HG02943 (cell line): ENCODE measurements around the gene RBL1.
"Not testable (repeated sequence)": the region's sequence is repeated elsewhere in the genome, so short reads cannot be mapped to it uniquely, and the experiment has no call there.

Source experiments
- ATAC-seq: cut with Tn5 transposase; IDR thresholded peaks from one replicate; pipeline ENCODE4 v1.9.1; 2021; ENCODE audit warnings: mild to moderate bottlenecking, low read depth, moderate library complexity; ENCODE audit not compliant: unreplicated experiment

RBL1 gene, protein sequence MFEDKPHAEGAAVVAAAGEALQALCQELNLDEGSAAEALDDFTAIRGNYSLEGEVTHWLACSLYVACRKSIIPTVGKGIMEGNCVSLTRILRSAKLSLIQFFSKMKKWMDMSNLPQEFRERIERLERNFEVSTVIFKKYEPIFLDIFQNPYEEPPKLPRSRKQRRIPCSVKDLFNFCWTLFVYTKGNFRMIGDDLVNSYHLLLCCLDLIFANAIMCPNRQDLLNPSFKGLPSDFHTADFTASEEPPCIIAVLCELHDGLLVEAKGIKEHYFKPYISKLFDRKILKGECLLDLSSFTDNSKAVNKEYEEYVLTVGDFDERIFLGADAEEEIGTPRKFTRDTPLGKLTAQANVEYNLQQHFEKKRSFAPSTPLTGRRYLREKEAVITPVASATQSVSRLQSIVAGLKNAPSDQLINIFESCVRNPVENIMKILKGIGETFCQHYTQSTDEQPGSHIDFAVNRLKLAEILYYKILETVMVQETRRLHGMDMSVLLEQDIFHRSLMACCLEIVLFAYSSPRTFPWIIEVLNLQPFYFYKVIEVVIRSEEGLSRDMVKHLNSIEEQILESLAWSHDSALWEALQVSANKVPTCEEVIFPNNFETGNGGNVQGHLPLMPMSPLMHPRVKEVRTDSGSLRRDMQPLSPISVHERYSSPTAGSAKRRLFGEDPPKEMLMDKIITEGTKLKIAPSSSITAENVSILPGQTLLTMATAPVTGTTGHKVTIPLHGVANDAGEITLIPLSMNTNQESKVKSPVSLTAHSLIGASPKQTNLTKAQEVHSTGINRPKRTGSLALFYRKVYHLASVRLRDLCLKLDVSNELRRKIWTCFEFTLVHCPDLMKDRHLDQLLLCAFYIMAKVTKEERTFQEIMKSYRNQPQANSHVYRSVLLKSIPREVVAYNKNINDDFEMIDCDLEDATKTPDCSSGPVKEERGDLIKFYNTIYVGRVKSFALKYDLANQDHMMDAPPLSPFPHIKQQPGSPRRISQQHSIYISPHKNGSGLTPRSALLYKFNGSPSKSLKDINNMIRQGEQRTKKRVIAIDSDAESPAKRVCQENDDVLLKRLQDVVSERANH

DNA sequence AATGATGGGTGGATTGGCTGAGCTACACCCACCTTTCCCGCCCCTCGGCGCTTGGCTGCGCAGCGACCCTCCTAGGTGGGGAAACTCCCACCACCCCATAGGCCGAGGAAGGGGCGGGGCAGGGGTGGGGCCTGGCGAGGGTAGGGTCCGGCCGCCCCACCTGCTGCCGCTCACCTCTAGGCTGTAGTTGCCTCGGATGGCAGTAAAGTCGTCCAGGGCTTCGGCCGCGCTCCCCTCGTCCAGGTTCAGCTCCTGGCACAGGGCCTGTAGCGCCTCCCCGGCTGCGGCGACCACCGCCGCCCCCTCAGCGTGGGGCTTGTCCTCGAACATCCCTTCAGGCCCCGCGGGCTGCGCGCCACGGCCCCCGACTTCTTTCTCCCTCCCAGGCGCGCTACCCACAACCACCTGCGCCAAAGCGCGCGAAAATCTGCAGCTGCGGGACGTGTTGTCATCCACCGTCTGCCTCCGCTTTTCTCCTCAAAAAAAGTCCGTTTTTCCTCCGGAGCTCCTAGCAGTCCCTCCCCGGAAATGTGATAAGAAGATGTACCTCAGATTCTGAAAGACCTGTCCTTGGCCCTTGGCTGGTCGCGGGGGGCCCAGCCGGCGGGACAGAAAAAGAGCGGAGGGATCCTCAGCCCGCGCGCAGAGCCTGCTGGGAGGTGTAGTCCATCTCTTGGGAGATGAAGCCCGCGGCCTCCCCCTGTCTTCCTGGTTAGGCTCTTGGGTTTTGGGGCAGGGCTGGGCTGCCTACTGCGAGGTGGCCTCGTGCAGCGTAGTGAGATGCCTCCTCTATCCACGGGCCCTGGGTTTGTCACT, at the start of gene RBL1:
RBL1 (minus strand) TSS at position 399 of the 816 bp plus-strand sequence; CDS start at position 330, 69 bp downstream.
- ATAC-seq = peak; percentile 77

DNA sequence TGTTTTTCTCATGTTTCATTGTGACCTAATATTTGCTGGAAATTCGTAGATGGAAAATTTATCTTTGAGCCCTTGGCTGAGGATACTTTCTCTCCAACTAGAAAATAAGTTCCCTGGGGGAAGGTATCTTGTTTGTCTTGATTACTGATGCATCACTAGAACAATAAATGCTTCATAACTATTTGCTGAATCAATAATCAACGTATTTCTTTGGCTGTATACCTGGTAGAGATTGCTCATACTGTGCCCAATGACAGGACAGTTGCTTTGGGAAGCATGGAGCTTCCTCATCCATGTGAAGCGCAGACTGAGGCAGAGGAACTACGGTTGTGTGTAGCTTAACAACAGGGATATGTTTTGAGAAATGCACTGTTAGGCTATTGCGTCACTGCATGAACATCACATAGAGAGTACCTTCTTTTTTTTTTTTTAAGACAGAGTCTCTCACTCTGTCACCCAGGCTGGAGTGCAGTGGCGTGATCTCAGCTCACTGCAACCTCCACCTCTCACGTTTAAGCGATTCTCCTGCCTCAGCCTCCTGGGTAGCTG, 49.1 kb upstream of the RBL1 start:
- ATAC-seq = no peak

DNA sequence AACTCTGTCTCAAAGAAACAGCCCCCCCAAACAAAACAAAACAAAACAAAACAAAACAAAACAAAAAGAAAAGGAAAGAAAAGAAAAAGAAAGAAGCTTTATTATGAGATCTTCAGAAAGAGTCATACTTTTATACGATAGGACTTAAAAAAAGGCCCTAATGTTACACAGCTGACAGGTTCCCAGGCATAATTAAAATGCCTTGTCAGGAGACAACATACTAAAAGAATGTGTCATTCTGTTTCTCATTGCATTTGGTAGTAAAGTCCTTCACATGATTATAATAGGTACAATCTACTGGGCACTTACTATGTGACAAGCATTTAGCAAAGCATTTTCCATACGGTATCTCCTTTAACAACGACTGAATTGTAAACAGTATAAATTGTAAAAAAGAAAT, 46.9 kb upstream of the RBL1 start:
- no peak for ATAC-seq

DNA sequence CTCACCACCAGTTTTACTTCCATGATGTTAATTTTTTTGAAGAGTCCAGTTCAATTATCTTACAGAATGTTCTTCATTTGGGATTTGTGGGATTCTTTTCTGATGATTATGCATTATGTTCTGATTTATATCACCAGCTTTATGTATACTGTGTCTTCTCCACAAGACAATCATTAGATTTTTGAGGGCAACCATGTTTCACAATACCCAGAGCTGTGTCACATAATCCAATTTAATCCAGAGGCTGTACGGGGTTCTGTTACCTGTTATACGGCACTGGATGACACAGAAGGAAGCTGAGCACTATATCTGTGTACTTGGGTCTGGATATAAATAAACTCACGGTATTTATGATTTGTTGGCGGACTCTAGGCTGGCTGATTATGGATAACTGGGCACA, 41.8 kb upstream of the RBL1 start:
- no peak for ATAC-seq

DNA sequence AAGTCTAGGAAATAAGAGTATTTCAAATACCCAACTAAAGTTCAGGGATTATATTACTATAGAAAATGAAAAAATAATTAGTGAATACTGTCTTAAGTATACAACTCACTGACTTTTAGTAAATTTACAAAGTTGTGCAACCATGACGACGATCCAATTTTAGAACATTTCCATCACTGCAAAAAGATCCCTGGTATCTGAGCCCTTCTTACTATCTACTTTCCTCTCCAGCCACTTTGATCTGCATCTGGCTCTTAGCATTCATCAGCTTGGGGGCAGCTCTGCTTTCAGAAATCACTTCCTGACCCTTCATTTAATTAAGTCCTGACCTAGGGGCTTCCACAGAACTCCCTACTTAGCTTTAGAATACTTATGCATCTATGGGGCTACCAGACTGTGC, 38.2 kb upstream of the RBL1 start:
- no peak for ATAC-seq

DNA sequence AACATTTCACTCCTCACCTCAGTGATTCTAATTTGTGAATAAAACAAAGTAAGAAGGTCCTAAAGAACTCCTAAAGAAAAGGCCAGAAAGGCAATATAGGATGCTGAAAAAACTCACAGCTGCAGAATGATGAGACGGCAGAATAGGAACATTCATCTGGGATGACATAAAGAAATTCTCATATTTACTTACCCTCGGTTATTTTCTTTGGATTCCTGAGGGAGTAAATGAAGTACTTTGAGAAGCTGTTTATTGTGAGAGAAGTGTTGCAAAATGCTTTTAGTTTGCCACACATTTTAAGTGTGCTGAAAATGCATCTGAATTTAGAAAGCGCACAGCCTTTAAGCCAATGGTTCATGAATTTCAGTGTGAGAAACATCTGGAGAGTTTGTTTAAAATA, 35.7 kb upstream of the RBL1 start:
- ATAC-seq = no peak

DNA sequence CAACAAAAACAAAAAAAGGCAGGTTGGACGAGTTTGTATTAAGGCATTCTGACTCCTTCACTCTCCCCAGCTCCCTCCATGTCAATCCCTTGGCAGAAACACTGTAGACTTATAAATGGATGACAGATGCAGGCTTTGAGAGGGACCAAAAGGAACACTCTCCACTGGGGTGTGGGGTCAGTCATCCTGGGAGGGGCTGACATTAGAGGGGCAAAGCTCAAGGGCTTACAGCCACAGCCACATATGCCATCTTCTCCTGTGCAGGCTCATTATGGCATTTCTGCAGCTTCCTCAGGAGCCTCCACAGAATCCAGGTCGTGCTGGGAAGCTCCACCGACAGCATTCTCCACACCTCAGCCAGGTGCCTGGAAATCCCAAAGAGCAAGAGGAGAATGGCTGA, 33.0 kb upstream of the RBL1 start:
- ATAC-seq = no peak

DNA sequence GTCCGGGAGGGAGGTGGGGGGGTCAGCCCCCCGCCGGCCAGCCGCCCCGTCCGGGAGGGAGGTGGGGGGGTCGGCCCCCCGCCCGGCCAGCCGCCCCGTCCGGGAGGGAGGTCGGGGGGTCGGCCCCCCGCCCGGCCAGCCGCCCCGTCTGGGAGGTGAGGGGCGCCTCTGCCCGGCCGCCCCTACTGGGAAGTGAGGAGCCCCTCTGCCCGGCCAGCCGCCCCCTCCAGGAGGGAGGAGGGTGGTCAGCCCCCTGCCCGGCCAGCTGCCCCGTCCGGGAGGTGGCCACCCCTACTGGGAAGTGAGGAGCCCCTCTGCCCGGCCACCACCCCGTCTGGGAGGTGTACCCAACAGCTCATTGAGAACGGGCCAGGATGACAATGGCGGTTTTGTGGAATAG, 30.5 kb upstream of the RBL1 start:
- ATAC-seq = not testable (repeated sequence)

DNA sequence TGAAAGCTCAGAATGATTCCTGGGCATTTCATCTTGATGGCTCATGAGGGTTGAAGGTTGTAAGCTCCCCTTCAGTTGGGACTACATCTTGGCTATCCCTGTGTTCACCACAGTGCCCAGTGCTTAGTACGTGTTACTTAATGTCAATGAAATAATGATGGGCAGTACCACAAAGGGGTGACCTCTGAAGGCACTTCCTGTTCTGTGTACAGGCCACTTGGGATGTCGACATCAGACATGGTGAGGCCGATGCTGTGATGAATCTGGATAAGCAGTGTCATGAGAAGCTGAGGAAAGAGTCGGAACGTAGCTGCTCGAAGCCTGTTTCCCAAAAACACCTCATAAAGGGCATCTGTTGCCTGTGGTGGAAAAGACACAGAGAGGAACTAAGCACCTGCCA, 27.6 kb upstream of the RBL1 start:
- no peak for ATAC-seq

DNA sequence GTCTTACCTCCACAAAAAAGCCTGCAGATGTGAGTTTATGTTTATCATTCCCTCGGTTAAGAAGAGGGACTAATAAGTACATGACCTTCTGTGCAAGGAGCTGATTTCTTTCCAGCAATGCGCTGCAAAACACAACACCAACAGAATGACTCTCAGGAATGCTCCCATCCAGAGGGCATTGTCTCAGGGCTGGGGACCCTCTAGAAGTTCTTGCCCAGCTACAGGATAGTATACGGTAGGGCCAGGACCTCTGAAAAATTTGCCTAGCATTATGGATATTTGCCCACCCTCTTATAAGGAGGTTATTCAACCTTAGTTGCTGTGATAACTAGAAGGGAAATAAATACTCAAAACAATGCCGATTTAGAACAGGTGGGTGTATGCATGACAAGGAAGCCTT, 24.7 kb upstream of the RBL1 start:
- ATAC-seq = no peak

DNA sequence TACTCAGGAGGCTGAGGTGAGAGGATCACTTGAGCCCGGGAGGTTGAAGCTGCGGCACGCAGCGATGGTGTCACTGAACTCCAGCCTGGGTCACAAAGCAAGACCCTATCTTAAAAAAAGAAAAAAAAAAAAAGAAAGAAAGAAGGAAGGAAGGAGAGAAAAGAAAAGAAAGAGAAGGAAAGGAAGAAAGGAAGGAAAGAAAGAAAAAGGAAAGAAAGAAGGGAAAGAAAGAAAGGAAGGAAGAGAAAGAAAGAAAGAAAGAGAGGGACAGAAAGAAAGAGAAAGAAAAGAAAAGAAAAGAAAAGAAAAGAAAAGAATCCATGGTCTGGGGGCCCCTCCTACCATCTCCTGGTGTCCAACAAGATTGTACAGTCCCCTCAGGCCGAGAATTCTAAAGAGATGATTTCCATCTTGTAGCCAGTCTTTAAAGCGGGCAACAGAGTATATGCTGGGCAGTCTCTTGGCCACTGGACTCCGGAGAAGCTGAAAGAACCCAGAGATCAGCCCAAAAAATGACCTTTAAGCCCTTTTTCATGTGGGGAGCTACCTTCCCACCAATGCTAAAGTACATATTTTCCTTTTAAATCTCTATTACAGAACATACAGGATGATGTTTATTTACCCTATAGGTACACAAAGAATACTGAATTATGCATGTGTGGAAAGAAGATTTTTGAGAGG, 23.7 kb upstream of the RBL1 start:
- no peak for ATAC-seq

DNA sequence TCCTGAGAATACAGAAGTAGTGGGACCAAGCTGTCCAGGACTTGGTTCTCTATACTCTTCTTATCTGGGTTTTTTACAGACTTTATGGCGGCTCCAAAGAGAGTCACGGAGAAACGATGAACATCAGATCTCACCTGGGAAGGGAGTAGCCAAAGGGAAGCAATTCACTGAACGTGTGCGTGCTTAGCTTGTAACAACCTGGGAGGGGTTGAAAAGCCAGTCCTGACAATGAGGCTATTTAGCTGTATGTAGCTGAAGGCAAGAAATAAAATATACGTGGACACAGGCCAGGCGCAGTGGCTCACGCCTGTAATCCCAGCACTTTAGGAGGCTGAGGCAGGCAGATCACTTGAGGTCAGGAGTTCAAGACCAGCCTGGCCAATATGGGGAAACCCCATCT, 18.2 kb upstream of the RBL1 start:
- no peak for ATAC-seq

DNA sequence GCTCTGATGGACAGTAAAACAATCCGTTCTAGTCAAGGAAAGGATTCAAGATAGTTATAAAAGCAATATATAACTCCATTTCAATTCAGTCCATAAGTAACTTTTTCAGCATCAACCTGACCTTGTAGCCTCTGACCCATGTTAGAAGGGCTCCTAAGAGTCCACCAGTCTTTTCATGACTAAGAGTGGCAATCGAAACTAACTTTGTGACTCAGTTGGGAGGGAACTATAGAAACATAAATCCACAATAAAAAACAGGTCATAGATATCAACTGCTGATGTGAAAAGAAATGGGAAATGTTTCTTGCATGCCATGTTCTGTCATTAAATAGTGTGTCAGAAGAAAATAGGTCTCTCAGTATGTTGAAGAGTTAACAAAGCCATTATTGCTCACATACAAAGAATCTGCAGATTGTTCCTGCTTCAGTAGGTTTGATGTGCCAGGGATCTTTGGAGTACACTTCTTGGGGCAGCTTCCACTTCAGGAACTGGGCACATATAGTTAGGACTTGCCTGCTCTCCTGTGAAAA, 16.2 kb upstream of the RBL1 start:
- no peak for ATAC-seq

DNA sequence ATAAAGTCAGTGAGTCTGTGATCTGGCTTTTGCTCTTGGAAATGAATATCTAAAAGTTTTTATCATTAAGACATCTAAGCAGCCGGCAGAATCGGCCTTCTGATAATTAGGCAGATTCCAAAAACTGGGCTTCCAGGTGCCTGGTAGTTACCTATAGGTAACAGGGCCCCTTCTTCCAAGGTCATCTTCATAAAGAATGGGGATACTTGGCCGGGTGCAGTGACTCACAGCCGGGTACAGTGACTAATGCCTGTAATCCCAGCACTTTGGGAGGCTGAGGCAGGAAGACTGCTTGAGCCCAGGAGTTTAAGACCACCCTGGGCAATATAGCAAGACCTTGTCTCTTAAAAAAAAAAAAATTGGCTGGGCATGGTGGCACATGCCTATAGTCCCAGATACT, 12.9 kb upstream of the RBL1 start:
- ATAC-seq = no peak

DNA sequence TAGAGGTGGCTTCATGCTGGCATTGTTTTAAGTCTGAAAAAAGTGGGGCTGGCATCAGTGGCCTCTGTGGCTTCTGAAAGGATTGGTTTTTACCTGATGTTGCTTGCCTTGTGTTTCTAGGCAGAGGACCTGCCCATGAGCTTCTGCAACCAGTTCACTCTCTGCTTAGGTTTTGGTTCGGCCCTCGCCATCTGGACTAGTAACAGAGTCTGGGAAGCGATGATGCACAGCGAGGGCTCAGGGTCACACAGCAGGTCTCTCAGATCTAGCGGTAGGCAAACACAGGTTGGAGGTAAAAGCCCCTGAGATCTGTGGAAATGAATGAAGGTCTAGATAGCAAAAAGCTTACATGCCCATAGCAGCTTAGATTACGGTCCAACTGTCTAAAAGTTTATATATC, 6.8 kb upstream of the RBL1 start:
- ATAC-seq = no peak

DNA sequence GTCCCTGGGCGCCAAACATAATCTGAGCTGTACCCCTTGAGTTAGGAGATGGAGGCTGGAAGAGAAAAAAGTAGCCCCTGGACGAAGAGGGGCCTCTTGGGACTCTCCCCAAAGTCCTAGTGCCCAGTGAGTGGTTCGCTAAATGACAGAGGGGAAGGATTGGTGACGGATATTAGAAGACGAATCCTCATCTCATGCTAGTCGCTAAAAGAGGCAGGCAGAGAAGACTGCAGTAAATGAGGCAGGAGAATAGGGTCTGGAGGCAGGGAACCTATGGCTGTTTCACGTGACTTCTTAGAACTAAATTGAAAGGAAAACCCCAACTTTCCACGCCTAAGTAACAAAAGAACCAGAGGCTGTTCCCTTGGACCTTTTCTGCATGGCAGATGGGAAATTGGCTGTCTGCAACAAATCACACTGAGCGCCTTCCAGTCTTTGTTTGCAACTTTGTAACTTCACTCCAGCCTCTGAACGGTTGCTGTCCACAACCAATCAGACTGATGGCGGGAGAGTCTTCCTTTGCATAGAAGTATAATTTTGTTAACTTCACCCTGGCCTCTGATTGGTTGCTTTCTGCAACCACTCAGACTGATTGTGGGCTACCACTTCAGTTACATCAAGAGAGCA, 731 bp upstream of the RBL1 start:
- ATAC-seq = no peak

DNA sequence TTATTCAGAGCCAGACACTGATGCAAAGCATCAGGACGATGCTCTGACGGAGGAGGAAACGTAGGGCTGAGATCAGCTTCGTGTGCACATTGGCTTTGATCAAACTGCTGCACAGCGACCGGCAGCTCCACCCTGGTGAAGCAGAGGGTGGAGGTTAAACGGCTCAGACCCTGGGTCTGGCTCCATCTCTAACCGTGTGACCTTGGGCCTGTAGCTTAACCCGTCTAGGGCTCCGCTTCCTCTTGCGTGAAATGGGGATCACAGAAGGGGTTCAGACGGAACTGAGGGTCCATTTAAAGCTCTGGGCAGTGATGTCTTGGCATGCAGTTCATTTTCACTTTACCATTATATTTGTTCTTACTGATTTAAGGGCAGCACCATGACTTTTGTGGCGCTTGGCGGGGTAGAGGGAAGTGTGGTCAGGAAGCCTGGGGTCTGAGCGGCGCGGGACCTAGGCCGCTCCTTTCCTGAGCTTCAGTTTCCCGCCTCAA, 644 bp downstream of the RBL1 start:
- ATAC-seq = peak; percentile 26

DNA sequence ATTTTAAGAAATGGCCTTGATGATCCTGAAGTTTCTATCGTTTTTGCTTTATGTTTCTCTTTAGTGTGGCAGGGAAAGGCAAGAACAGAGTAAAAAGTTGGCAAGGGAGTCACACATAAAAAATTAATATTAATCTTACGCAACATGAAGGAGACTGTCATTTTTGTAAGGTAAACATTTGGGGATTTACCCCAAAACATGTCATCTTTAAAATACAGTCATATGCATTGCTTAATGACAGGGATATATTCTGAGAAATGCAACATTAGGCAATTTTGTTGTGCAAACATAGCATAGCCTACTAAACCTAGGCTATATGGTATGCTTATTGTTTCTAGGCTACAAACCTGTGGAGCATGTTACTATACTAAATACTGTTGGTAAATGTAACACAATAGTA, 5.4 kb downstream of the RBL1 start:
- no peak for ATAC-seq
